GM12878 (cell line): ENCODE measurements around the gene RTCB. TPM values are rescaled to one million over a fixed set of nuclear protein-coding genes. Genes with fewer than 3 reads are reported as not detected.
"Not testable (repeated sequence)": the region's sequence is repeated elsewhere in the genome, so short reads cannot be mapped to it uniquely, and the experiment has no call there.

Experiments
- ATAC-seq: fragments of 200-7000 bp; cut with Tn5 transposase; 3 replicates; pipeline ENCODE4 v1.9.1; 2020; ENCODE audit warnings: mild to moderate bottlenecking, moderate library complexity
- BruUV-seq: library from RNA; stranded (reverse); fragments of 400-500 nt; replicated peaks from 2 replicates; lab custom pipeline; 2021; lab: Mats Ljungman, UMichigan
- CTCF ChIA-PET: fragments of 300-600 bp; sonication (Branson Sonifier 250); formaldehyde crosslinking; extraction: SDS; loops from one replicate; lab custom pipeline; 2021; ENCODE audit warnings: inconsistent platforms; lab: Yijun Ruan, JAX
- POLR2A ChIA-PET: fragments of 350-600 bp; formaldehyde crosslinking; extraction: SDS; loops from one replicate; lab custom pipeline; 2021; ENCODE audit warnings: inconsistent platforms; lab: Charles Lee
- RAD21 ChIA-PET: fragments of 300-600 bp; sonication (Branson Sonifier 250); formaldehyde crosslinking; loops from one replicate; lab custom pipeline; 2023; ENCODE audit warnings: antibody characterized with exemption; ENCODE audit not compliant: unreplicated experiment; lab: Charles Lee
- SMC1A ChIA-PET: fragments of 300-600 bp; sonication (Branson Sonifier 250); formaldehyde crosslinking; loops from one replicate; lab custom pipeline; 2023; ENCODE audit not compliant: unreplicated experiment, uncharacterized antibody; lab: Charles Lee
- DNase-seq: peaks from one replicate; pipeline ENCODE4 v3.0.0-alpha.2; 2011; ENCODE audit warnings: low read depth, low spot score
- FAIRE-seq: peaks from 3 replicates; lab custom pipeline; 2011; peaks lifted over from hg19 to GRCh38; lab: Jason Lieb, UNC
- H2AFZ ChIP-seq: 2 replicates; pipeline ENCODE4 v1.6.0; 2011; ENCODE audit warnings: low read depth, low read length, control low read depth; ENCODE audit not compliant: control insufficient read depth
- H3K27ac ChIP-seq: 2 replicates; pipeline ENCODE4 v1.5.1; 2011; ENCODE audit warnings: control low read depth; ENCODE audit not compliant: control insufficient read depth, insufficient read depth
- H3K27me3 ChIP-seq, 2 experiments: replicated peaks in 1 of 2; 2 replicates each; pipeline versions ENCODE4 v1.6.0 to v1.6.1; 2011; ENCODE audit warnings: low read length in 1 of 2; ENCODE audit not compliant: control insufficient read depth in 2 of 2, insufficient read depth in 2 of 2
- H3K36me3 ChIP-seq, 2 experiments: 2 replicates each; pipeline ENCODE4 v1.5.1; 2011; ENCODE audit warnings: low read length in 1 of 2; ENCODE audit not compliant: control insufficient read depth in 2 of 2, insufficient read depth in 2 of 2
- H3K4me1 ChIP-seq: 2 replicates; pipeline ENCODE4 v1.6.1; 2011; ENCODE audit warnings: mild to moderate bottlenecking, low read length, moderate library complexity, mixed read lengths; ENCODE audit not compliant: control insufficient read depth, insufficient read depth
- H3K4me2 ChIP-seq: 2 replicates; pipeline ENCODE4 v1.6.0; 2011; ENCODE audit warnings: control low read depth; ENCODE audit not compliant: control insufficient read depth, insufficient read depth
- H3K4me3 ChIP-seq: fragments of 200-600 bp; sonication (generic); 2 replicates; pipeline ENCODE4 v1.5.1; 2016
- H3K79me2 ChIP-seq: 2 replicates; pipeline ENCODE4 v1.6.0; 2011; ENCODE audit warnings: low read length; ENCODE audit not compliant: control insufficient read depth, insufficient read depth
- H3K9ac ChIP-seq: 2 replicates; pipeline ENCODE4 v1.8.0; 2011; ENCODE audit warnings: low read length, control low read depth, mixed read lengths; ENCODE audit not compliant: control insufficient read depth, insufficient read depth
- H3K9me3 ChIP-seq: replicated peaks from 3 replicates; pipeline ENCODE4 v1.5.1; 2011; ENCODE audit warnings: mild to moderate bottlenecking, low read length; ENCODE audit not compliant: control insufficient read depth, insufficient read depth
- H4K20me1 ChIP-seq: 2 replicates; pipeline ENCODE4 v1.6.0; 2011; ENCODE audit not compliant: control insufficient read depth, insufficient read depth
- FOS ChIP-seq: IDR thresholded peaks from 3 replicates; pipeline ENCODE4 v1.6.1; 2011; ENCODE audit warnings: borderline replicate concordance; ENCODE audit not compliant: insufficient read length; ENCODE audit errors: extremely low read depth
- FOXK2 ChIP-seq: fragments of 450-650 bp; IDR thresholded peaks from 2 replicates; pipeline ENCODE4 v1.6.1; 2017; ENCODE audit warnings: mild to moderate bottlenecking, moderate library complexity
- FOXM1 ChIP-seq: IDR thresholded peaks from 2 replicates; pipeline ENCODE4 v1.6.1; 2012; ENCODE audit warnings: low read depth, mild to moderate bottlenecking, inconsistent platforms, low read length, moderate library complexity
- HDAC6 ChIP-seq: fragments of 200-600 bp; sonication (generic); IDR thresholded peaks from one replicate; pipeline ENCODE4 v1.8.0; 2017; ENCODE audit warnings: antibody characterized with exemption; ENCODE audit not compliant: unreplicated experiment
- NR2C1 ChIP-seq: fragments of 450-650 bp; IDR thresholded peaks from 2 replicates; pipeline ENCODE4 v1.6.1; 2017; ENCODE audit warnings: antibody characterized with exemption, mild to moderate bottlenecking, moderate library complexity
- SP1 ChIP-seq: IDR thresholded peaks from one replicate; pipeline ENCODE4 v1.6.1; 2011; ENCODE audit warnings: low read depth, low read length
- TAF1 ChIP-seq: IDR thresholded peaks from 2 replicates; pipeline ENCODE4 v1.6.1; 2011; ENCODE audit warnings: mild to moderate bottlenecking, low read depth, low read length, borderline replicate concordance
- WGBS: methylation state at CpG from one replicate; pipeline ENCODE4 v1.1.6; 2016; ENCODE audit warnings: low lambda C conversion rate; ENCODE audit not compliant: insufficient replicate concordance, insufficient coverage; ENCODE audit errors: missing lambda C conversion rate; 5-methylcytosine and 5-hydroxymethylcytosine counted together
- in situ Hi-C: fragments of 300-500 bp; cut with MboI; formaldehyde crosslinking; loops from 9 replicates; pipeline ENCODE4 v1.14.3; 2018; ENCODE audit warnings: mixed read lengths
- intact Hi-C: fragments of 100-400 bp; cut with micrococcal nuclease; formaldehyde crosslinking; loops from one replicate; pipeline ENCODE4 v1.14.2; 2022; ENCODE audit not compliant: unreplicated experiment
- polyA plus RNA-seq, 11 experiments: library from polyadenylated mRNA; depleted of rRNA in 4 of 11; unstranded in 6 of 11; stranded (reverse) in 5 of 11; fragments of >200 nt; fragmentation: Nextera tagmentation in 4 of 11; fragmentation: Illumina TruSeq in 1 of 11; extraction: Ambion mirVana in 4 of 11; extraction: Trizol in 1 of 11; gene quantifications; 1 replicate in 1 of 11; 2 replicates in 10 of 11; pipeline versions ENCODE4 v1.2.1 to v1.2.3, GENCODE V29; 2011 to 2016; ENCODE audit warnings: inconsistent platforms in 2 of 11, missing spikeins in 2 of 11, low read depth in 1 of 11
- total RNA-seq, 4 experiments: library from RNA; depleted of rRNA in 3 of 4; stranded (reverse); fragments of >200 nt in 3 of 4; fragmentation: Illumina TruSeq in 1 of 4; extraction: Trizol in 1 of 4; gene quantifications; 2 replicates each; pipeline versions ENCODE4 v1.2.1 to v1.2.3, GENCODE V29; 2013 to 2021
- TF ChIP-seq, protein P1 (sequence below): fragments of 450-650 bp; IDR thresholded peaks from 2 replicates; pipeline ENCODE4 v1.6.1; 2016; ENCODE audit warnings: mild to moderate bottlenecking

The RTCB gene
- total and polyA plus RNA-seq, 10 of the 15 experiments (the other 5 are each of a cell fraction or from before 2014, with no cell fraction given), result 88.4 to 203 (median 106) TPM

DNA sequence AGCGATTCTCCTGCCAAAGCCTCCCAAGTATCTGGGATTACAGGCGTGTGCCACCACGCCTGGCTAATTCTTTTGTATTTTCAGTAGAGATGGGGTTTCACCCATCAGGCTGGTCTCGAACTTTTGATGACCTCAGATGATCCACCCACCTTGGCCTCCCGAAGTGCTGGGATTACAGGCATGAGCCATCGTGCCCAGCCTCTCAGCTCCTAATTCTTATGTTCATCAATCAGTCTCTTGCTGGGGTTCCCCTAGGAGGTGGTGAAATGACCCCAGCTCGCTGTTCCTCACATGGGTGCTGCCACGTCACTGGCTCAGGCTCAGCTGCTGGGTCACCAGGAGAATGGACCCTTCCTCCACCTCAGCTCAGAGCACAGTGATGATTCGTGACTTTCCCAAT lies 54.5 kb downstream of the RTCB start, which contains the start of gene RFPL3:
RFPL3 (plus strand) TSS at position 301 of the 400 bp plus-strand sequence. CDS start 205 bp downstream, outside the sequence.
- BruUV-seq, ATAC-seq, H3K36me3 ChIP-seq, H3K27ac ChIP-seq, FAIRE-seq, CTCF ChIA-PET, H3K79me2 ChIP-seq, DNase-seq, POLR2A ChIA-PET, RAD21 ChIA-PET, H3K4me1 ChIP-seq, intact Hi-C loops, H3K4me3 ChIP-seq, H3K4me2 ChIP-seq, H3K9me3 ChIP-seq, H3K9ac ChIP-seq, H3K27me3 ChIP-seq, in situ Hi-C loops, H4K20me1 ChIP-seq, H2AFZ ChIP-seq: not testable (repeated sequence)
- 19% methylated on average over 9 of the region's 9 CpGs for WGBS
- SMC1A ChIA-PET, result interaction anchor here (0.6 kb wide), 1 partner anchor 66 kb away, joined by 3 read pairs; no protein-coding TSS in a partner anchor

DNA sequence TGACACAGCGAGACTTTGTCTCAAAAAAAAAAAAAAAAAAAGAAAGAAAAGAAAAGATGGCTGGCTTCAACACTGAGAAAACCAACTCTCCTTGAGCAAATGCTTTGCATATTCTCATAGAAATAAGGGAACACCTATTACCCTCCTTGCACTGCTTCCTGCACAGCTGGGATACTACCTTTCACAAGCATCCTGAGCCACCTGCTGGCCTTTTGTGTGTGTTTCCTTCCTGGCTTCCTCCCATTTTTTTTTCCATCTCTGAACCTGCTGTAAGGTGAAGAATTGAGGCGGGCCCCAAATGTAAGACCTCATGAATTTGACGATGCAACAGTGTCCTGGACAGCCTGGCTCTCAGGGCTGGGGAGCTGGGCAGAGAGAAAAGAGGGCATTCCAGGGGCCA lies 56.3 kb downstream of the RTCB start:
- TF ChIP-seq FOXM1 (no peak), SP1 (no peak), FOS (no peak), HDAC6 (no peak), FOXK2 (no peak), NR2C1 (no peak), TAF1 (no peak)
- TF ChIP-seq, protein P1, sequence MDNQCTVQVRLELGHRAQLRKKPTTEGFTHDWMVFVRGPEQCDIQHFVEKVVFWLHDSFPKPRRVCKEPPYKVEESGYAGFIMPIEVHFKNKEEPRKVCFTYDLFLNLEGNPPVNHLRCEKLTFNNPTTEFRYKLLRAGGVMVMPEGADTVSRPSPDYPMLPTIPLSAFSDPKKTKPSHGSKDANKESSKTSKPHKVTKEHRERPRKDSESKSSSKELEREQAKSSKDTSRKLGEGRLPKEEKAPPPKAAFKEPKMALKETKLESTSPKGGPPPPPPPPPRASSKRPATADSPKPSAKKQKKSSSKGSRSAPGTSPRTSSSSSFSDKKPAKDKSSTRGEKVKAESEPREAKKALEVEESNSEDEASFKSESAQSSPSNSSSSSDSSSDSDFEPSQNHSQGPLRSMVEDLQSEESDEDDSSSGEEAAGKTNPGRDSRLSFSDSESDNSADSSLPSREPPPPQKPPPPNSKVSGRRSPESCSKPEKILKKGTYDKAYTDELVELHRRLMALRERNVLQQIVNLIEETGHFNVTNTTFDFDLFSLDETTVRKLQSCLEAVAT, result no peak
- CTCF ChIA-PET, result no interaction called here
- Histone ChIP-seq H3K9ac (no peak overlapping the region), H3K4me3 (no peak overlapping the region), H3K27me3 (no peaks in the 10 kb centered on the region), H3K9me3 (no peaks in the 10 kb centered on the region), H3K4me2 (no peak overlapping the region), H2AFZ (no peak overlapping the region), H3K79me2 (no peaks in the 10 kb centered on the region), H3K36me3 (no peaks in the 10 kb centered on the region), H3K4me1 (no peaks in the 10 kb centered on the region), H3K27ac (no peak overlapping the region), H4K20me1 (no peaks in the 10 kb centered on the region)
- no peak for ATAC-seq
- RAD21 ChIA-PET, result no interaction called here
- 69% methylated on average over 2 of the region's 3 CpGs for WGBS
- SMC1A ChIA-PET, result no interaction called here
- POLR2A ChIA-PET, result no interaction called here
- no TSS peak for BruUV-seq
- in situ Hi-C loops, result no loop called here
- DNase-seq, result no peak
- FAIRE-seq, result no peak
- intact Hi-C loops, result no loop called here
